ENCODE results near the gene LRRC42.

Gene LRRC42

GRCh38 chr1:54007613-54008012 lies 61.5 kb downstream of the LRRC42 start:
- DNase-seq: no peak

DNA sequence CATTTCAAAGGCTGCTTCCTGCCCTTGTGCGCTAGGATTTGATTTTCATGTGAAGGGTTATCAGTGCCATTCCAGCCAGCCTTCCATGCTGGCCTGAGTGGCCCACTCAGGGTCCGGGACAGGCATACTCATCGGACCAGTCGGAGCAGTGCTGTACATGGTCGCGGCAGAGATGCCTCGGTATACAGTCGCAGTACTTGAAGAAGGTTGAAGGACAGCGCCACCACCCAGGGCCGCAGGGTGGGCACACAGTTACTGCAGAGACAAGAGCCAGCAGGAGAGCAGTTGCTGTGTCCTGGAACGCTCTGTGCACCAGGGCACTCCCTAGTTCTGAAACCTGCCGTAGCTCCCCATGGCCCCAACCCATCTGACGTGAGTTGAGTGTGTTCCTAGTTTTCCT lies 62.7 kb downstream of the LRRC42 start:
- DNase-seq: no peak

GRCh38 chr1:54009406-54009805 lies 63.3 kb downstream of the LRRC42 start:
- no peak for DNase-seq

- DNase-seq: no peak
These were observed 64.4 kb downstream of the LRRC42 start for GRCh38 chr1:54010415-54011117.

- no peak for DNase-seq
These were observed 65.3 kb downstream of the LRRC42 start for GRCh38 chr1:54011316-54012007.

- DNase-seq: no peak
These were observed 65.8 kb downstream of the LRRC42 start for GRCh38 chr1:54012008-54012325.

DNA sequence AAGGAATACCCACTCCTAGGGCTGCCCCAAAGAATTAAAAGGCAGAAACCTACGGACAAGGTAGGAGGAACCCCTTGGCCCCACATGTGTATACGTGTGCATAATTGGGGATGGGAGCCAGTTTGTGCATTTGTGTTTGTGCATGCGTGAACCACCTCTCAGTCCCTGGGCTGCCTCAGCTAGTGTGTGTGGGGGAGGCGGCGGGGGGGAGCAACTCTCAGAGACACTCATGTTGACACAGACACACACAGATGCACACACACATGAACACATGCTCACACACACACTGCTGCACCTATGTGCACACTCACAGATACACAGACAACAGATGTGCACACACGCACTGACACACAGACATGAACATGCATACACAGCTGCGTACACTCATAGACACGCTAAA lies 66.7 kb downstream of the LRRC42 start:
- no peak for DNase-seq

DNA sequence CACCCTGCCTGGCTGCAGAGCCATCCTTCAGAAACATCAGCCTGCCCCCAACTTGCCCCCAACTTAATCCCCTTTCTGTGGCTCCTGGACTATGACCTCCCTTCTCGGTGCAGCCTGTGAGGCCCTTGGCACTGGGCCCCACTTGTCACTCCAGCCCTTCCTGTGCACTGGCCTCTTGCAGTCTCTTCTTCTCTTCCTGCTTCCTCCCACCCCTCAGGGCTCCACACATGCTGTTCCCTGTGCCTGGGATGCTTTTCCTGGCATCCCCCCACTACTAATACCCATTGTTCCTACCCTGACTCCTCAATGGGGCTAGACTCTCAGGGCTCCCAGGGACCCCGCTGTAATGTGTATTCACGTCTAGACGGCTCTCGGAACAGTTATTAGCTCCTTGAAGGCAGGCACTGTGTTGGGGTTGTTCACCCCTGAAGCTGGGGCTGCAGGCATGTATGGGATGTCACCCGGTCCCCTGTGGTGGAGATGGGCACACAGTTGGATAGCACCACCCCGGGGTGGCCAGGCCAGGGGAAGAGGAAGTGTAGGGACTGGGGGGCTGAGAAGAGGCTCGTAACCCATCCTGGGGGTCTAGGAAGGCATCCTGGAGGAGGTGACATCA lies 67.4 kb downstream of the LRRC42 start:
- no peak for DNase-seq

DNA sequence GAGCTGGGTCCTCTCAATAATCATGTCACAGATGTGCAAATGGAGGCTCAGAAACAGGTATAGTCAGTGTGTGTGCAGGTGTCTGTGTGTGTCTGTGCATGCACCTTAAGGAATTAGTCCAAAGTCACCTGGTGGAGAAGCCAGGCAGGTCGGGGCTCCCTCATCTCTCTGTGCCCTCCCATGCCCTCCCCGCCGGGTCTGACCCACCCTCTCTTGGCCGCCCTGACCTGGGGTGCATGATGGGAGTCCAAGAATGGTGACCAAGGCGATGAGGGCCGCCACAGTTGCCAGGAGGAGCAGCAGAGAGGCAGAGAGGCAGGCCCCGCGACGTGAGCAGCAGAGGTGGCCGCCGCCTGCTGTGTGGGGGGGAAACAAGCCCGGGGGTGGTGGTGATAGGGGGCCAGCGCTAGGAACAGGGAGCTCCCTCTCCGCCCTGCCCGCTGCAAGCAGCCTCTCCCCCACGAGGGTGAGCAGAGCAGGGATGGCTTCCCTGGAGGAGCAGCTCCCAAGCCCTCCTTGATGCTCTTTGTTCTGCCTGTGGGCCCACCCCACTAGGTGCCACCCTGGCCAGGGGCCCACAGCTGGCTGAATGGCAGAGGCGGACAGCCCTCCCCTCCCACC lies 68.0 kb downstream of the LRRC42 start:
- DNase-seq: no peak

DNA sequence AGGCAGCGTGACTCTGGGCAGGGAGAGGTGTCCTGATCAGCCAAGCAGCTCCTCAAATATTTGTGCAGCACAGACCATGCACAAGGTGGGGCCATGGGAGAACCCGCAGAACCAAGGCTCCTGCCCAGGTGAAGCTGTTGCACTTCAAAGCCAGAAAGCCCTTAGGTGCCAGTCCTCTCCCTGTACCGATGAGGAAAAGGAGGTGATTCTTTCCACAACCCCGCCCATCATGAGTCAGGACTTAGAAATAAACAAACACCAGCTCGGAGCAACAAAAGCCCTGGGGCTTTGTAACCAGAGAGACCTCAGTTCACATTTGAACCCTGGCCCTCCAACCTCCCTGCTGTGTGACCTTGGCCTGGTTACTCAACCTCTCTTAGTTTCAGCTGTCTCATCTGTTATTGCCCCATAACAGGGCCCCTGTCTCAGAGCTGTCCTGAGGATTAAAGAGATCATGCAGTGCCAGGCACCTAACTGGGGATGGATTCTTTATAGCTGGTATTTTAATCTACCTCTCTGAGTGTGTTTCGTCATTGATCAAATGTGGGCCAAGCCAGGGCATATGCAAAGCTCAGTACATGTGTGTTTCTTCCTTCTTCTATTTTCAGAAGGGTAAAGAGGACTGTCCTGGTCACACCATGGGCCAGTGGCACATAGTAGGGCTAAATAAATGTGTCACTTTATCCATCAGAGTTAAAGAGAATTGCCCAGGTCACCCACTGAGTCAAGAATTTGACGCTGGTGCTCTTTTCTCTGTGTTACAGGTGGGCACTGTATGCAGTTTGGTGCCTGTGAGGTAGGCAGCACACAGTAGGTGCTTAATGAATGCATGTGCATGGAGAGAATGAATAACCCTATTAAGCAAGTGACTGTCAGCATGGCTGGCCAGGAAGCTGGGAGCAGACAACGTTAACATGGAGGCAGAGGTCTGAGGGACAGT lies 70.5 kb downstream of the LRRC42 start:
- no peak for DNase-seq

Data from NCI-H187 (cell line).